Endothelial cell of umbilical vein (primary cell): ENCODE results near the gene OR10Z1. TPM values are rescaled to one million over a fixed set of nuclear protein-coding genes. Genes with fewer than 3 reads are reported as not detected.

ENCODE experiments used
- BruUV-seq: library from RNA; stranded (reverse); fragments of 400-500 nt; replicated peaks from 2 replicates; lab custom pipeline; 2021; lab: Mats Ljungman, UMichigan
- CTCF ChIA-PET: fragments of 300-600, 350-600 bp; sonication (Branson Sonifier 250); formaldehyde crosslinking; loops from one replicate; lab custom pipeline; 2021; ENCODE audit warnings: antibody characterized with exemption, inconsistent platforms; lab: Charles Lee
- POLR2A ChIA-PET: fragments of 300-600, 350-600 bp; sonication (Branson Sonifier 250); formaldehyde crosslinking; loops from one replicate; lab custom pipeline; 2021; ENCODE audit warnings: antibody characterized with exemption, inconsistent platforms; lab: Charles Lee
- DNase-seq: peaks from one replicate; pipeline ENCODE4 v3.0.0-alpha.2; 2011; ENCODE audit warnings: low read depth, low spot score
- FAIRE-seq: peaks from 2 replicates; lab custom pipeline; 2011; peaks lifted over from hg19 to GRCh38; lab: Jason Lieb, UNC
- H2AFZ ChIP-seq: 2 replicates; pipeline ENCODE4 v1.6.0; 2012; ENCODE audit warnings: low read depth, low read length, control low read depth, inconsistent platforms
- H3K27ac ChIP-seq: 2 replicates; pipeline ENCODE4 v1.5.1; 2011; ENCODE audit warnings: low read depth, mild to moderate bottlenecking, control low read depth, low read length, moderate library complexity; ENCODE audit not compliant: insufficient read depth
- H3K27me3 ChIP-seq, 2 experiments: 2 replicates each; pipeline versions ENCODE4 v1.6.0 to v1.6.1; 2011; ENCODE audit warnings: low read length in 2 of 2, mixed read lengths in 1 of 2; ENCODE audit not compliant: control insufficient read depth in 2 of 2, insufficient read depth in 2 of 2
- H3K36me3 ChIP-seq, 2 experiments: 2 replicates in 1 of 2; 3 replicates in 1 of 2; pipeline ENCODE4 v1.5.1; 2011; ENCODE audit warnings: low read length in 2 of 2, mild to moderate bottlenecking in 1 of 2, moderate library complexity in 1 of 2; ENCODE audit not compliant: control insufficient read depth in 2 of 2, insufficient read depth in 2 of 2; ENCODE audit errors: extremely low read depth in 1 of 2
- H3K4me1 ChIP-seq: 3 replicates; pipeline ENCODE4 v1.5.1; 2011; ENCODE audit warnings: mild to moderate bottlenecking, low read length; ENCODE audit not compliant: control insufficient read depth, insufficient read depth; ENCODE audit errors: extremely low read depth
- H3K4me2 ChIP-seq: 2 replicates; pipeline ENCODE4 v1.6.1; 2011; ENCODE audit warnings: low read length, control low read depth, mixed read lengths; ENCODE audit not compliant: insufficient read depth
- H3K4me3 ChIP-seq, 3 experiments: fragments of 200-600 bp in 1 of 3; sonication (generic), shearing (Covaris generic) in 1 of 3; replicated peaks in 1 of 3; 2 replicates each; pipeline ENCODE4 v1.5.1; 2011 to 2016; ENCODE audit warnings: control low read depth in 3 of 3, low read length in 3 of 3, mild to moderate bottlenecking in 2 of 3, inconsistent platforms in 1 of 3, low read depth in 1 of 3, moderate library complexity in 1 of 3; ENCODE audit not compliant: insufficient read depth in 1 of 3
- H3K79me2 ChIP-seq: 2 replicates; pipeline ENCODE4 v1.6.0; 2012; ENCODE audit warnings: low read length, inconsistent platforms; ENCODE audit not compliant: control insufficient read depth, insufficient read depth
- H3K9ac ChIP-seq: replicated peaks from 2 replicates; pipeline ENCODE3; 2011; ENCODE audit warnings: low read length, control low read depth; ENCODE audit not compliant: insufficient read depth; ENCODE audit errors: extremely low read depth
- H3K9me1 ChIP-seq: replicated peaks from 3 replicates; pipeline ENCODE4 v1.6.0; 2011; ENCODE audit warnings: mild to moderate bottlenecking, low read length; ENCODE audit not compliant: control insufficient read depth, insufficient read depth; ENCODE audit errors: extremely low read depth
- H3K9me3 ChIP-seq: replicated peaks from 2 replicates; pipeline ENCODE4 v1.5.1; 2012; ENCODE audit warnings: low read length, inconsistent platforms; ENCODE audit not compliant: control insufficient read depth, insufficient read depth
- H4K20me1 ChIP-seq: replicated peaks from 2 replicates; pipeline ENCODE3; 2011; ENCODE audit warnings: mild to moderate bottlenecking, low read length; ENCODE audit not compliant: control insufficient read depth, insufficient read depth; ENCODE audit errors: extremely low read depth
- EZH2 ChIP-seq: IDR thresholded peaks from 2 replicates; pipeline ENCODE4 v1.6.1; 2012; ENCODE audit warnings: borderline replicate concordance, low read depth, mild to moderate bottlenecking, moderate library complexity, low read length, inconsistent platforms; ENCODE audit not compliant: severe bottlenecking
- FOS ChIP-seq: IDR thresholded peaks from 2 replicates; pipeline ENCODE4 v1.6.1; 2011; ENCODE audit warnings: mild to moderate bottlenecking, low read length, moderate library complexity, borderline replicate concordance; ENCODE audit not compliant: insufficient read depth
- GATA2 ChIP-seq: IDR thresholded peaks from 2 replicates; pipeline ENCODE4 v1.7.0; 2011; ENCODE audit warnings: low read depth, mild to moderate bottlenecking, moderate library complexity, mixed read lengths, low read length; ENCODE audit not compliant: insufficient read length, insufficient read depth
- JUN ChIP-seq: IDR thresholded peaks from 2 replicates; pipeline ENCODE4 v1.6.1; 2011; ENCODE audit warnings: borderline replicate concordance, low read depth; ENCODE audit not compliant: insufficient read length, insufficient read depth
- MAX ChIP-seq: IDR thresholded peaks from 2 replicates; pipeline ENCODE4 v1.6.1; 2011; ENCODE audit not compliant: insufficient read depth, insufficient read length
- POLR2A ChIP-seq: IDR thresholded peaks from 2 replicates; pipeline ENCODE4 v1.6.1; 2012; ENCODE audit warnings: low read depth, mild to moderate bottlenecking, control low read depth, low read length
- POLR2AphosphoS5 ChIP-seq: IDR thresholded peaks from 2 replicates; pipeline ENCODE4 v1.6.1; 2012; ENCODE audit warnings: low read depth, mild to moderate bottlenecking, control low read depth, low read length, moderate library complexity; ENCODE audit not compliant: insufficient read depth
- dilution Hi-C: fragments of 300-500 bp; cut with MboI; formaldehyde crosslinking; loops from one replicate; pipeline ENCODE4 v1.15.0; 2019; ENCODE audit warnings: low sequenced_read_pairs; ENCODE audit not compliant: extremely low pct_ligation_motif_present
- intact Hi-C: fragments of 100-400 bp; cut with micrococcal nuclease; formaldehyde crosslinking; loops from one replicate; pipeline ENCODE4 v1.10.0; 2022
- polyA plus RNA-seq, 4 experiments: library from polyadenylated mRNA; depleted of rRNA in 3 of 4; stranded (reverse) in 3 of 4; unstranded in 1 of 4; fragments of >200 nt; gene quantifications; 2 replicates each; pipeline versions ENCODE4 v1.2.1 to v1.2.3, GENCODE V29; 2011 to 2012; ENCODE audit warnings: missing spikeins in 1 of 4
- total RNA-seq: library from RNA; stranded (reverse); gene quantifications from 2 replicates; pipeline ENCODE4 v1.2.3, GENCODE V29; 2021

OR10Z1 gene
- total and polyA plus RNA-seq, 2 donors (not counting 3 experiments of a cell fraction or from before 2014, with no cell fraction given) = not detected

- H3K27ac ChIP-seq = no peak overlapping the region
- no TSS peak for BruUV-seq
- POLR2A ChIA-PET = no interaction called here
These were observed 4.3 kb upstream of the OR10Z1 start for GRCh38 chr1:158600735-158601134.

GRCh38 chr1:158607296-158607695 lies 2.2 kb downstream of the OR10Z1 start:
- Histone ChIP-seq H3K27ac (no peak overlapping the region), H3K79me2 (no peaks in the 10 kb centered on the region), H3K9me1 (no peaks in the 10 kb centered on the region), H3K27me3 (no peaks in the 10 kb centered on the region), H3K4me3 (no peak overlapping the region), H3K4me2 (no peak overlapping the region), H3K4me1 (no peaks in the 10 kb centered on the region), H4K20me1 (no peaks in the 10 kb centered on the region), H3K9ac (no peak overlapping the region), H3K36me3 (no peaks in the 10 kb centered on the region), H2AFZ (no peak overlapping the region), H3K9me3 (no peaks in the 10 kb centered on the region)
- ChIA-PET CTCF (no interaction called here), POLR2A (no interaction called here)
- no peak for DNase-seq
- TF ChIP-seq EZH2 = no peak
- TF ChIP-seq MAX = no peak
- TF ChIP-seq GATA2 = no peak
- no peak for TF ChIP-seq FOS
- no peak for TF ChIP-seq POLR2AphosphoS5
- FAIRE-seq = no peak
- BruUV-seq = no TSS peak
- dilution Hi-C loops = no loop called here
- intact Hi-C loops = no loop called here

More at GRCh38 chr1:158600735-158601134, 4.3 kb upstream of the OR10Z1 start:
- Histone ChIP-seq H3K4me2 (no peak overlapping the region), H4K20me1 (no peaks in the 10 kb centered on the region), H3K9me3 (no peaks in the 10 kb centered on the region), H3K9me1 (no peaks in the 10 kb centered on the region), H3K4me1 (no peaks in the 10 kb centered on the region), H2AFZ (no peak overlapping the region), H3K27me3 (no peaks in the 10 kb centered on the region), H3K79me2 (no peaks in the 10 kb centered on the region), H3K36me3 (no peaks in the 10 kb centered on the region), H3K4me3 (no peak overlapping the region), H3K9ac (no peak overlapping the region)
- CTCF ChIA-PET = interaction anchor here (0.9 to 1.1 kb wide), 2 partner anchors 11 kb away, joined by 3 read pairs; no protein-coding TSS in a partner anchor
- FAIRE-seq (no peak), DNase-seq (no peak)
- intact Hi-C loops (no loop called here), dilution Hi-C loops (no loop called here)
- no peak for TF ChIP-seq POLR2A
- TF ChIP-seq JUN = no peak
